HuH-7.5 (cell line): ENCODE results near the gene TMEM176B.

Source experiments
- DNase-seq: peaks from one replicate; pipeline ENCODE4 v3.0.0; 2011; ENCODE audit warnings: low spot score

Gene TMEM176B

DNA sequence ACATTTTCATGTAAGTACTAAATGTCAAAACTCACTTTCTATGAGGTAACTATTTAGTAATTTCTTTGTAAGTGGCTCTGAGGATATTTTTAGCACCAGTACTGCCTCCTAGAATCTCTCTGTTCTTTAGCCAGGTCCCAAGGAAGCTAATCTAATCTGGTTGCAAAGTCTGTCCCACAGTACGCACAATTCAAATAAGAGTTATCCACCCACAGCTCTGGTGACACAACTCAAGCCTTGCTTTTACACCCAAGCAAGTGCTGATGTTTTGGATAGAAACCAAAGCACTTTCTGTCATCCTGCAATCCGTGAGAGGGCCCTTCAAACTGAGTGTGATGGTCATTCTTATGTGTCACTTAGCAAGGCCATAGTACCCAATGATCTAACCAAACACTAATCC is 48.5 kb downstream of the TMEM176B start:
- no peak for DNase-seq

DNA sequence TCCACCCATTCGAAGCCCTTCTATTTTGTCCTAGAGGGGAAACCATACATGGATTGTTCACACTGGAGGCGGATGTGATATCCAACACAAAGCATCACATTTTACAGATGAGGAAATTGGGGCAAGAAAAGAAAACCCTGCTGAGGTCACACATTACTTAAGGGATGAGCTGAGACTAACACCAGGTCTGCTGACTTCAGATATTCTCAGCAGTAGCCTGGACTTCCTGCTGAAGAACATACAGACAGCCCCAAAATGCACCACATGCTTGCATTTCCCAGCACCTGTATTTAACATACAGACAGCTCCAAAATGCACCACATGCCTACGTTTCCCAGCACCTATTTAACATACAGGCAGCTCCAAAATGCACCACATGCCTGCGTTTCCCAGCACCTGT is 51.8 kb downstream of the TMEM176B start:
- DNase-seq: no peak

DNA sequence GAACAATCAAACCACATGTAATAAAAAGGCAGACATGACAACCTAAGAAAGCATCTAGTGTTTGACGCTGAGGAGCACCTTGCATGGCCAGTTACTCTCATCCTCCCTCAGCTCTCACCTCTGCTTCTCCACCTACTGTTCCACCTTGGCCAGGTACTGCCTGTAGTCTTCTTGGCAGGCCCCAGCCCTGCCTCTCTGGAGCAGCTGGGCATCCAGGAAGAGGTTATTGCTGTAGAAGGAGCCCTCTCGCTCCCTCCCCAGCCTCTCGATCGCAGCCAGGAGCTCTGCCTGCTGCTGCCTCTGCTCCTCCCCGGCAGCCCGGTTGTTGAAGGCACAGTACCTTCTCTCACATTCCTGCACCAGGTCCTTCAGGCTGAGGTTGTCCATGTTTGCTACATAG is 53.2 kb downstream of the TMEM176B start:
- DNase-seq: no peak

DNA sequence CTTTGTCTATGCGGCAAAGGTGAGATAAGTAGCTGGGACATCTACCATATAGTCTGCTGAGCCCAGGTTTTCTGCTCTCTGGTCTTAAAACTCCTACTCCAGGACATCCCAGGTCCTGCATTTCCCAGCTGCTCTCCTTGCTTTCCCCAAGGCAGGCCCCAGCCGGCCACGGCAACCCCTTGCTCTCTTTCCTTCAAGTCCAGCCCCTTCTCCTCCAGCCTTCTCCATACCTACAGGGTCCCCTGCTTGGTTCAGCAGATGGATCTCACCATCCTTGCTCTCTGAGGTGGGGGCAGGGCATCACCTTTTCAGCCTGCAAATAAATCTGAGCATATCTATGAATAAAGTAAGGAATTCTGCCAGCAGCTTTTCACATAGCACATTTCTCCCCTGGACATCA is 54.3 kb downstream of the TMEM176B start:
- no peak for DNase-seq

DNA sequence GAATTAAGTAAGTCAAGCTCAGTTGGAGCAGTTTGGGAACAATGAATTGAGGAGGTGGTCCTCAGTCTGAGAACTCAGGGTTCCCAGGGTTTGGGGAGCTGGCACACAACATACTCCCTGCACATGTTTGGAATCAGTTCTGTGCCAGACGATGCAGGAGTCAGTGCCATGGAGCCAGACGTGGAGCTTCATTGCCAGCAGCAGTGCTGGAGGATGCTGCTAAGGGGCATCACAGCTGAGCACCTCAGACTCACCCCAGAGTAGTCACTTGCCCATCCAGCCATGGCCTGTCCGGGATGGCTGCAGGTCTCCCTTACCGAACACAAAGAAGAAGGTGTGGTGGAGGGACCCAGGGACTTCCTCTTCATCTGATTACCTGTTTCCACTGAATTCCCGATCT is 55.1 kb downstream of the TMEM176B start:
- DNase-seq: no peak

DNA sequence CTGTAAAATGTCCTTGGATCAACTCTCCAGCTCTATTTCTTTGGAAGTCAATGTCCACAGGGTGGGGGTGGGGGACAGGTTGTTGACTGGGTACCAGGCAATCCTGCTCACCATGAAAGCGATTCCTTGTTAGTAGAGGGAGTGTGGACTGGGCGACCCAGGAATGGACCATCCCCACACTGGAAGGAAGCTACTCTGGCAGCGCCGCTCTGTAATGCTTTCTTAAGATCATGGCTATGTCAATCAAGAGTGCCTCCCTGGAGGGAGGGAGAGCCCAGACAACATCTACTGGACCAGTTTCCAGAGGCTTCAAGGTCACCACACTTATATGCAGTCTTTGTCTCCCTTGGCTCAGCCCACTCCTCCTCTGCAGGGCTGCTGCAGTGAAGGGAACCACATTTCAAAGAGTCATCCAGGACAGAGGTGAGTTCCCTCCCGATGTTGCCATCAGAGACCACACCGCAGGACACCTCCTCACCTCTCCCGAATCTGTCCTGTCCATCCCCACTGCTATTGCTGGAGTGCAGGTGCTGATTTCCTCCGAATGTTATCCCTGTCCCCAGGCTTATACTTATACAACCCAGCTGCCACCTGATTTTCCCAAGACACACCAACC is 56.0 kb downstream of the TMEM176B start:
- DNase-seq: no peak

DNA sequence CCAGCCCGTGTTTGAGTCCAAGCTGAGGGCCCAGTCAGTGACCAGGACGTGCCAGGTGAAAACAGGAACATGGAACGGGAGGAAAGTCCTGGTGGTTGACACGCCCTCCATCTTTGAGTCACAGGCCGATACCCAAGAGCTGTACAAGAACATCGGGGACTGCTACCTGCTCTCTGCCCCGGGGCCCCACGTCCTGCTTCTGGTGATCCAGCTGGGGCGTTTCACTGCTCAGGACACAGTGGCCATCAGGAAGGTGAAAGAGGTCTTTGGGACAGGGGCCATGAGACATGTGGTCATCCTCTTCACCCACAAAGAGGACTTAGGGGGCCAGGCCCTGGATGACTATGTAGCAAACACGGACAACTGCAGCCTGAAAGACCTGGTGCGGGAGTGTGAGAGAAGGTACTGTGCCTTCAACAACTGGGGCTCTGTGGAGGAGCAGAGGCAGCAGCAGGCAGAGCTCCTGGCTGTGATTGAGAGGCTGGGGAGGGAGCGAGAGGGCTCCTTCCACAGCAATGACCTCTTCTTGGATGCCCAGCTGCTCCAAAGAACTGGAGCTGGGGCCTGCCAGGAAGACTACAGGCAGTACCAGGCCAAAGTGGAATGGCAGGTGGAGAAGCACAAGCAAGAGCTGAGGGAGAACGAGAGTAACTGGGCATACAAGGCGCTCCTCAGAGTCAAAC is 57.7 kb downstream of the TMEM176B start:
- DNase-seq: no peak
